Testis (tissue), 3 donors: ENCODE measurements around the gene HAO1. TPM values are rescaled to one million over a fixed set of nuclear protein-coding genes. Genes with fewer than 3 reads are reported as not detected.

Experiments
- DNase-seq: peaks from one replicate; pipeline ENCODE4 v3.0.0-alpha.2; 2019
- H3K27ac ChIP-seq, 2 donors: fragments of 200-600 bp; sonication (generic); one replicate each; pipeline ENCODE4 v1.5.1; 2019
- H3K27me3 ChIP-seq: fragments of 200-600 bp; sonication (generic); one replicate; pipeline ENCODE4 v1.5.1; 2019
- H3K36me3 ChIP-seq: fragments of 200-600 bp; sonication (generic); one replicate; pipeline ENCODE4 v1.5.1; 2017; ENCODE audit warnings: low read depth; ENCODE audit errors: missing control alignments
- H3K4me1 ChIP-seq: fragments of 200-600 bp; sonication (generic); one replicate; pipeline ENCODE4 v1.5.1; 2019
- H3K4me3 ChIP-seq, 2 donors: fragments of 200-600 bp; sonication (generic); one replicate each; pipeline ENCODE4 v1.5.1; 2017 to 2019
- H3K9me3 ChIP-seq: fragments of 200-600 bp; sonication (generic); one replicate; pipeline ENCODE4 v1.5.1; 2017
- CTCF ChIP-seq, 3 experiments: fragments of 450-650 bp in 2 of 3; fragments of 200-600 bp in 1 of 3; sonication (generic) in 1 of 3; IDR thresholded peaks; one replicate each; pipeline ENCODE4 v1.5.1; 2016 to 2019; ENCODE audit warnings: antibody characterized with exemption in 3 of 3, mild to moderate bottlenecking in 2 of 3, moderate library complexity in 1 of 3
- POLR2A ChIP-seq: fragments of 450-650 bp; IDR thresholded peaks from one replicate; pipeline ENCODE4 v1.6.1; 2017; ENCODE audit warnings: antibody characterized with exemption, mild to moderate bottlenecking, moderate library complexity
- WGBS, 2 donors: methylation state at CpG; one replicate each; pipeline ENCODE4 v1.1.5; 2018; 5-methylcytosine and 5-hydroxymethylcytosine counted together
- intact Hi-C: fragments of 100-400 bp; cut with DNase I; formaldehyde crosslinking; loops from one replicate; pipeline ENCODE4 v1.15.1; 2023; ENCODE audit warnings: low total_unique reads
- polyA plus RNA-seq: library from polyadenylated mRNA; stranded (reverse); fragments of 350-450 nt; fragmentation: Illumina TruSeq; extraction: RNeasy Lipid Tissue Mini Kit (QIAGEN cat#74804); gene quantifications from one replicate; pipeline ENCODE4 v1.2.3, GENCODE V29; 2014; ENCODE audit warnings: low read depth, low replicate concordance; ENCODE audit not compliant: insufficient read depth
- total RNA-seq, 2 donors: library from RNA; depleted of rRNA; stranded (reverse); fragments of >200 nt; gene quantifications; one replicate each; pipeline ENCODE4 v1.2.3, GENCODE V29; 2016

Gene HAO1
- total and polyA plus RNA-seq, 3 donors from 2014 or later, result 0.16 TPM; not detected in 2

DNA sequence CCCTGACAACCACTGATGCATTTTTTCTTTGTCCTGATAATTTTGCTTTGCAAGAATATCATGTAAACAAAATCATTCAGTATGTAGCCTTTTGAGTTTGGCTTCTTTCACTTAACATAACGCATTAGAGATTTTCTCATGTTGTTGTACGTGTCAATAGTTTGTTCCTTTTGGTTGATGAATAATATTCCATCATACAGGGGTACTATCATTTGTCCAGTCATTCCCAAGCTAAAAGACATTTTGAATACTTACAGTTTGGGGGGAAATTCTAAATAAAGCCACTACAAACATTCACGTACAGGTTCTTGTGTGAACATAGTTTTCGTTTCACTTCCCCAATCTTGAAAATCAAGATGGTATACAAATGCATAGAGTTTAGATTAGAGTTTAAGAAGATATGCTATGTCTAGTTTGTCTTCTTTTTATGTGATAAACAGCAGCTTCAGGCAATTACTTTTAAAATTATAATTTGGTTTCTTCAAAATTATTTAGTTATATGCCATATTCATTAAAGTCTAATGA lies 5.2 kb downstream of the HAO1 start:
- TF ChIP-seq CTCF (IDR thresholded peaks at IDR 0.05) (no peak), POLR2A (no peak)
- no peak overlapping the region for H3K4me3 ChIP-seq
- no peaks in the 10 kb centered on the region for H3K36me3 ChIP-seq
- DNase-seq, result no peak
- H3K9me3 ChIP-seq, result no peaks in the 10 kb centered on the region
- WGBS, 2 donors, result 89 to 91% methylated on average over 4 of the region's 4 CpGs
- H3K27ac ChIP-seq, result no peak overlapping the region
- no peaks in the 10 kb centered on the region for H3K27me3 ChIP-seq
- no peaks in the 10 kb centered on the region for H3K4me1 ChIP-seq
- intact Hi-C loops, result no loop called here

DNA sequence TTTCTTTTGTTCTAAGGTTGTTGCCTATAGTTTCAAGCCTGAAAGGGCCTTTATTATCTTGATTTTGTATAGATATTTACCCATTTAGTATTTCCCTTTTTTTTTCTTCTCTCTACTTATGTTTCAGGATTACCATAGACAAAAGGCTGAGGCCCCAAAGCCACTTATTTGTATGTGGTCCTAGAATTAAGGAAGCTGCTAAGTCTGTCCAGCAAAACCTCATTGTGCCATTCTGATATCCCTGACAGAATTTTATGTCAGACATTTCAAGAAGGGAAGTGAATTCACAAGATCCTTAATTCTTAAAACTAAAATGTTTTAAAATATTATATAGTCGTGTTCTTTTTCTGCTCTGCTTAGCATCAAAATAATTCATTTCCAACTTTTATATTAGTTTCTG lies 6.9 kb downstream of the HAO1 start:
- no peaks in the 10 kb centered on the region for H3K36me3 ChIP-seq
- TF ChIP-seq POLR2A (no peak), CTCF (IDR thresholded peaks at IDR 0.05) (no peak)
- H3K4me3 ChIP-seq, result no peak overlapping the region
- intact Hi-C loops, result no loop called here
- H3K9me3 ChIP-seq, result no peaks in the 10 kb centered on the region
- no peak for DNase-seq
- no peaks in the 10 kb centered on the region for H3K27me3 ChIP-seq
- H3K4me1 ChIP-seq, result no peaks in the 10 kb centered on the region
- no peak overlapping the region for H3K27ac ChIP-seq
- 92 to 93% methylated on average over 1 of the region's 1 CpG for WGBS, 2 donors

- Histone ChIP-seq H3K27me3 (no peaks in the 10 kb centered on the region), H3K9me3 (no peaks in the 10 kb centered on the region), H3K4me3 (no peak overlapping the region), H3K36me3 (no peaks in the 10 kb centered on the region), H3K27ac (no peak overlapping the region), H3K4me1 (no peaks in the 10 kb centered on the region)
- no peak for TF ChIP-seq CTCF (IDR thresholded peaks at IDR 0.05)
- no peak for TF ChIP-seq POLR2A
- intact Hi-C loops, result no loop called here
- DNase-seq, result no peak
Measured at GRCh38 chr20:7930343-7930742, 9.9 kb downstream of the HAO1 start.

- Histone ChIP-seq H3K36me3 (no peaks in the 10 kb centered on the region), H3K4me3 (no peak overlapping the region), H3K27me3 (no peaks in the 10 kb centered on the region), H3K27ac (no peak overlapping the region), H3K9me3 (no peaks in the 10 kb centered on the region), H3K4me1 (no peaks in the 10 kb centered on the region)
- peak; percentile 30 to 46 (median 43) for TF ChIP-seq CTCF (IDR thresholded peaks at IDR 0.05)
- no peak for TF ChIP-seq POLR2A
- DNase-seq, result peak; percentile 30
- intact Hi-C loops, result no loop called here
- 36 to 41% methylated on average over 1 of the region's 1 CpG for WGBS, 2 donors
Measured at GRCh38 chr20:7926767-7927166, 13.5 kb downstream of the HAO1 start.

DNA sequence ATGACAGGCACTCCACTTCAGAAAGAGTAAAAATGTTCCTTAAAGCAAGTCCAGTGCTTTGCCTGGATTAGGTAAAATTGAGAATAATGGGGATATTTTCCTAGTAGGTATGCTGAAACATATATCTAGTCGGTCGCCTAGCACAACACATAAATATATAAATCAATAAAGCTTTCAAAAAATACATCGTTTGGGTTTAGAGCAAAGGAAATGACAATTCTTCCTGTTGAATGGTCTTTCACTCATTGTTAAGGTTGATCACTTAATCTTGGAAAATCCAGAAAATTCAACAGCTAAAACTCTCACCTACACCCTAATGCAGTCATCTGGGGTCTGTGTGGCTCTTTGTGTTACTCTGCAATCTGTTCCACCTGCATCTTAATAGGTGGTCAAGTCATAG lies 13.9 kb downstream of the HAO1 start:
- Histone ChIP-seq H3K9me3 (no peaks in the 10 kb centered on the region), H3K36me3 (no peaks in the 10 kb centered on the region), H3K27ac (no peak overlapping the region), H3K4me3 (no peak overlapping the region), H3K27me3 (no peaks in the 10 kb centered on the region), H3K4me1 (no peaks in the 10 kb centered on the region)
- 57 to 64% methylated on average over 3 of the region's 3 CpGs for WGBS, 2 donors
- intact Hi-C loops, result no loop called here
- DNase-seq, result no peak
- TF ChIP-seq CTCF (IDR thresholded peaks at IDR 0.05) (no peak), POLR2A (no peak)
